B cell (primary cell): ENCODE data around the gene UMAD1. TPM values are rescaled to one million over a fixed set of nuclear protein-coding genes. Genes with fewer than 3 reads are reported as not detected.

Experiments used
- ATAC-seq: fragments of 200-7000 bp; cut with Tn5 transposase; one replicate; pipeline ENCODE4 v1.10.0; 2021; ENCODE audit warnings: low read depth, mild to moderate bottlenecking, moderate number of reproducible peaks, moderate library complexity
- CTCF ChIA-PET: fragments of 350-600 bp; sonication (Branson Sonifier 250); formaldehyde crosslinking; loops from one replicate; lab custom pipeline; 2021; ENCODE audit warnings: antibody characterized with exemption, inconsistent platforms; lab: Charles Lee
- POLR2A ChIA-PET: fragments of 350-600 bp; sonication (Branson Sonifier 250); formaldehyde crosslinking; loops from one replicate; lab custom pipeline; 2021; ENCODE audit warnings: antibody characterized with exemption; lab: Charles Lee
- DNase-seq: peaks from one replicate; pipeline ENCODE4 v3.0.0; 2013
- H2AFZ ChIP-seq: 2 replicates; pipeline ENCODE4 v1.6.1; 2012; ENCODE audit warnings: mild to moderate bottlenecking, low read depth, low read length; ENCODE audit not compliant: insufficient read depth, poor library complexity, severe bottlenecking
- H3K27ac ChIP-seq, 2 donors: 1 replicate in 1 of 2; 2 replicates in 1 of 2; pipeline ENCODE4 v1.5.1; 2012 to 2013; ENCODE audit warnings: low read length in 2 of 2, mild to moderate bottlenecking in 2 of 2, moderate library complexity in 1 of 2
- H3K27me3 ChIP-seq, 4 experiments: fragments of 200-600 bp in 1 of 4; sonication (generic) in 1 of 4; replicated peaks in 1 of 4; 1 replicate in 2 of 4; 2 replicates in 2 of 4; pipeline versions ENCODE4 v1.6.1 to v1.7.0; 2013 to 2016; ENCODE audit warnings: low read length in 3 of 4, mild to moderate bottlenecking in 2 of 4, mixed read lengths in 1 of 4, moderate library complexity in 1 of 4; ENCODE audit not compliant: insufficient read depth in 4 of 4, control insufficient read depth in 3 of 4; ENCODE audit errors: control extremely low read depth in 1 of 4
- H3K36me3 ChIP-seq, 2 experiments: replicated peaks in 1 of 2; 1 replicate in 1 of 2; 2 replicates in 1 of 2; pipeline versions ENCODE4 v1.6.1 to v1.7.1; 2013; ENCODE audit warnings: low read length in 1 of 2; ENCODE audit not compliant: insufficient read depth in 2 of 2, control insufficient read depth in 1 of 2; ENCODE audit errors: control extremely low read depth in 1 of 2, extremely low read depth in 1 of 2
- H3K4me1 ChIP-seq, 2 donors: fragments of 200-600 bp in 1 of 2; sonication (generic) in 1 of 2; 1 replicate in 1 of 2; 2 replicates in 1 of 2; pipeline versions ENCODE4 v1.5.1 to v1.6.1; 2013 to 2017; ENCODE audit warnings: low read length in 2 of 2; ENCODE audit not compliant: control insufficient read depth in 2 of 2, insufficient read depth in 2 of 2
- H3K4me2 ChIP-seq: replicated peaks from 2 replicates; pipeline ENCODE3; 2012; ENCODE audit warnings: mild to moderate bottlenecking, low read depth, low read length; ENCODE audit not compliant: poor library complexity, severe bottlenecking
- H3K4me3 ChIP-seq, 5 experiments: fragments of 200-600 bp in 1 of 5; sonication (generic) in 1 of 5; 1 replicate in 3 of 5; 2 replicates in 2 of 5; pipeline versions ENCODE4 v1.5.1 to v1.7.0; 2011 to 2016; ENCODE audit warnings: low read length in 4 of 5, mild to moderate bottlenecking in 4 of 5, low read depth in 2 of 5, control low read depth in 1 of 5, moderate library complexity in 1 of 5; ENCODE audit not compliant: insufficient read depth in 1 of 5; ENCODE audit errors: control extremely low read depth in 1 of 5, extremely low read depth in 1 of 5
- H3K79me2 ChIP-seq: fragments of 200-600 bp; sonication (generic); one replicate; pipeline ENCODE4 v1.6.0; 2016; ENCODE audit warnings: low read length; ENCODE audit not compliant: control insufficient read depth, insufficient read depth
- H3K9ac ChIP-seq: fragments of 200-600 bp; sonication (generic); 2 replicates; pipeline ENCODE4 v1.6.1; 2017; ENCODE audit warnings: mild to moderate bottlenecking, low read length, moderate library complexity
- H3K9me3 ChIP-seq, 3 donors: one replicate each; pipeline versions ENCODE4 v1.6.1 to v1.7.1; 2013; ENCODE audit warnings: low read length in 2 of 3; ENCODE audit not compliant: control insufficient read depth in 2 of 3, insufficient read depth in 1 of 3; ENCODE audit errors: control extremely low read depth in 1 of 3
- H4K20me1 ChIP-seq: 2 replicates; pipeline ENCODE4 v1.6.0; 2012; ENCODE audit warnings: mild to moderate bottlenecking, low read length; ENCODE audit not compliant: insufficient read depth, control insufficient read depth, poor library complexity, severe bottlenecking
- H3K27ac Mint-ChIP-seq: one replicate; pipeline ENCODE4 v1.8.0; 2021; ENCODE audit warnings: mixed read lengths
- H3K27me3 Mint-ChIP-seq: one replicate; pipeline ENCODE4 v1.8.0; 2021; ENCODE audit warnings: mixed read lengths
- H3K4me1 Mint-ChIP-seq: one replicate; pipeline ENCODE4 v1.8.0; 2021; ENCODE audit warnings: mixed read lengths
- H3K4me3 Mint-ChIP-seq: one replicate; pipeline ENCODE4 v1.8.0; 2021; ENCODE audit warnings: mixed read lengths
- H3K9me3 Mint-ChIP-seq: one replicate; pipeline ENCODE4 v1.8.0; 2022; ENCODE audit warnings: mixed read lengths; ENCODE audit not compliant: insufficient read depth
- CTCF ChIP-seq: fragments of 200-600 bp; IDR thresholded peaks from one replicate; pipeline ENCODE4 v1.8.0; 2022; ENCODE audit warnings: antibody characterized with exemption, mild to moderate bottlenecking
- EZH2 ChIP-seq: IDR thresholded peaks from 2 replicates; pipeline ENCODE4 v1.6.1; 2012; ENCODE audit warnings: borderline replicate concordance, low read depth, mild to moderate bottlenecking, moderate library complexity, low read length; ENCODE audit not compliant: insufficient read depth, poor library complexity, severe bottlenecking
- WGBS: methylation state at CpG from one replicate; pipeline ENCODE4 v1.1.5; 2013; ENCODE audit warnings: missing lambda C conversion rate; ENCODE audit not compliant: insufficient coverage; 5-methylcytosine and 5-hydroxymethylcytosine counted together
- intact Hi-C: fragments of 100-400 bp; cut with micrococcal nuclease; formaldehyde crosslinking; loops from one replicate; pipeline ENCODE4 v1.10.0; 2022
- polyA plus RNA-seq: library from polyadenylated mRNA; depleted of rRNA; stranded (reverse); fragments of >200 nt; gene quantifications from 2 replicates; pipeline ENCODE4 v1.2.3, GENCODE V29; 2012
- total RNA-seq, 2 donors: library from RNA; stranded (reverse); fragments of 120-200 nt in 1 of 2; gene quantifications; 1 replicate in 1 of 2; 2 replicates in 1 of 2; pipeline versions ENCODE4 v1.2.3 to v1.2.4, GENCODE V29; 2013 to 2022

The UMAD1 gene
- total and polyA plus RNA-seq, 2 donors (not counting 1 experiment from before 2014, with no cell fraction given): 11.6 to 25.9 TPM

- no peaks in the 10 kb centered on the region for H3K9me3 Mint-ChIP-seq
- TF ChIP-seq EZH2 (no peak), CTCF (no peak)
- Histone ChIP-seq H3K9me3 (no peaks in the 10 kb centered on the region), H3K79me2 (no peaks in the 10 kb centered on the region), H3K27ac (no peak overlapping the region), H3K4me1 (no peaks in the 10 kb centered on the region), H4K20me1 (no peaks in the 10 kb centered on the region), H3K4me3 (no peak overlapping the region), H3K36me3 (no peaks in the 10 kb centered on the region), H3K4me2 (no peak overlapping the region), H3K9ac (no peak overlapping the region), H2AFZ (no peak overlapping the region), H3K27me3 (no peaks in the 10 kb centered on the region)
- intact Hi-C loops: no loop called here
- ATAC-seq (no peak), DNase-seq (no peak)
- H3K4me1 Mint-ChIP-seq: no peaks in the 10 kb centered on the region
- H3K4me3 Mint-ChIP-seq: no peak overlapping the region
- whole genome bisulfite sequencing: no CpG with 5 or more reads among the region's 2 CpGs
- no peaks in the 10 kb centered on the region for H3K27me3 Mint-ChIP-seq
- CTCF ChIA-PET: interaction anchor here (0.6 kb wide), 1 partner anchor 21 kb away, joined by 3 read pairs; no protein-coding TSS in a partner anchor
- POLR2A ChIA-PET: no interaction called here
- no peak overlapping the region for H3K27ac Mint-ChIP-seq
These were observed 257.0 kb downstream of the UMAD1 start for GRCh38 chr7:7897509-7897908.

- Mint-ChIP-seq H3K4me3 (no peak overlapping the region), H3K27ac (no peak overlapping the region), H3K9me3 (no peaks in the 10 kb centered on the region), H3K4me1 (no peaks in the 10 kb centered on the region), H3K27me3 (no peaks in the 10 kb centered on the region)
- TF ChIP-seq EZH2: no peak
- no peak for TF ChIP-seq CTCF
- Histone ChIP-seq H3K4me1 (no peaks in the 10 kb centered on the region), H3K9ac (no peak overlapping the region), H3K27ac (no peak overlapping the region), H3K27me3 (no peaks in the 10 kb centered on the region), H2AFZ (no peak overlapping the region), H3K4me2 (no peak overlapping the region), H3K79me2 (no peaks in the 10 kb centered on the region), H4K20me1 (no peaks in the 10 kb centered on the region), H3K9me3 (no peaks in the 10 kb centered on the region), H3K36me3 (no peaks in the 10 kb centered on the region), H3K4me3 (no peak overlapping the region)
- no CpG with 5 or more reads among the region's 4 CpGs for WGBS
- ChIA-PET POLR2A (no interaction called here), CTCF (no interaction called here)
- DNase-seq (no peak), ATAC-seq (no peak)
- intact Hi-C loops: no loop called here
These were observed 257.5 kb downstream of the UMAD1 start for GRCh38 chr7:7897949-7898515.
